T-helper 1 cell treated with Interleukin-12 subunit alpha and Interleukin-12 subunit beta and Interleukin-4 antibody, amounts not matched to agents 30 μg/mL and 1 μg/mL, for 36 hours (primary cell): ENCODE results near the gene CHN2.

Experiments used
- H3K27ac Mint-ChIP-seq: one replicate; pipeline ENCODE4 v1.8.0; 2021; ENCODE audit warnings: mild to moderate bottlenecking, mixed read lengths
- H3K27me3 Mint-ChIP-seq: one replicate; pipeline ENCODE4 v1.8.0; 2021; ENCODE audit warnings: low read depth, mixed read lengths
- H3K36me3 Mint-ChIP-seq: one replicate; pipeline ENCODE4 v1.8.0; 2021; ENCODE audit warnings: low read depth, mixed read lengths
- H3K4me1 Mint-ChIP-seq: one replicate; pipeline ENCODE4 v1.8.0; 2021; ENCODE audit warnings: low read depth, mixed read lengths
- H3K4me3 Mint-ChIP-seq: one replicate; pipeline ENCODE4 v1.8.0; 2021; ENCODE audit warnings: mild to moderate bottlenecking, moderate library complexity, mixed read lengths
- H3K9me3 Mint-ChIP-seq: one replicate; pipeline ENCODE4 v1.8.0; 2021; ENCODE audit warnings: mixed read lengths

Gene CHN2

GRCh38 chr7:29426587-29426986, 232.0 kb downstream of the CHN2 start:
- Mint-ChIP-seq H3K36me3 (no peaks in the 10 kb centered on the region), H3K4me3 (no peak overlapping the region)

DNA sequence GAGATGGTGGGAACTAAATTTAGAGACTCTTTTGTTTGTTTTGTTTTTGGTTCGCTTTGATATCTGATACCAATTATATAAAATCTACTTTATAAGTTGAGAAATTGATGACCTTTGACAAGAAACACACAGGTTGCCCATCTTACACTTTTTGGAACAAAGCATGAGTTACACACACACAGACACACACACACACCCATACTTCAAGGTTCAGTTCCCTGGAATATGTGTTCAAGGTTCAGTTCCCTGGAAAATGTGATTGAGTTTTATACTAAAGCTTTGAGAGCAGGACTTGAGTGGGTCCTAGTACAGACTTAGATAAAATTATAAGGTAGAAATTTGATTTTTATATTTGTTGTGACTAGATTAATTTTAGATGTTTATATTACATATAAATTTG, 234.8 kb downstream of the CHN2 start:
- Mint-ChIP-seq H3K4me1 (peaks cover 2% of the 10 kb centered on the region), H3K36me3 (no peaks in the 10 kb centered on the region), H3K4me3 (no peak overlapping the region), H3K27ac (no peak overlapping the region), H3K27me3 (no peaks in the 10 kb centered on the region), H3K9me3 (no peaks in the 10 kb centered on the region)

More at GRCh38 chr7:29426587-29426986, 232.0 kb downstream of the CHN2 start:
- Mint-ChIP-seq H3K27ac (no peak overlapping the region), H3K27me3 (no peaks in the 10 kb centered on the region), H3K9me3 (no peaks in the 10 kb centered on the region), H3K4me1 (no peaks in the 10 kb centered on the region)

- no peaks in the 10 kb centered on the region for H3K27me3 Mint-ChIP-seq
- no peaks in the 10 kb centered on the region for H3K9me3 Mint-ChIP-seq
- H3K36me3 Mint-ChIP-seq: no peaks in the 10 kb centered on the region
- no peak overlapping the region for H3K4me3 Mint-ChIP-seq
- H3K27ac Mint-ChIP-seq: no peak overlapping the region
- peaks cover 2% of the 10 kb centered on the region for H3K4me1 Mint-ChIP-seq
Measured at GRCh38 chr7:29430279-29430949, 235.8 kb downstream of the CHN2 start.

- Mint-ChIP-seq H3K4me1 (peaks cover 2% of the 10 kb centered on the region), H3K9me3 (no peaks in the 10 kb centered on the region), H3K27me3 (no peaks in the 10 kb centered on the region), H3K4me3 (no peak overlapping the region), H3K36me3 (no peaks in the 10 kb centered on the region), H3K27ac (no peak overlapping the region)
Measured at GRCh38 chr7:29431686-29432085, 237.1 kb downstream of the CHN2 start.

GRCh38 chr7:29432721-29433120, 238.1 kb downstream of the CHN2 start:
- Mint-ChIP-seq H3K36me3 (no peaks in the 10 kb centered on the region), H3K27me3 (no peaks in the 10 kb centered on the region), H3K4me1 (peaks cover 2% of the 10 kb centered on the region), H3K4me3 (no peak overlapping the region), H3K9me3 (no peaks in the 10 kb centered on the region), H3K27ac (no peak overlapping the region)

DNA sequence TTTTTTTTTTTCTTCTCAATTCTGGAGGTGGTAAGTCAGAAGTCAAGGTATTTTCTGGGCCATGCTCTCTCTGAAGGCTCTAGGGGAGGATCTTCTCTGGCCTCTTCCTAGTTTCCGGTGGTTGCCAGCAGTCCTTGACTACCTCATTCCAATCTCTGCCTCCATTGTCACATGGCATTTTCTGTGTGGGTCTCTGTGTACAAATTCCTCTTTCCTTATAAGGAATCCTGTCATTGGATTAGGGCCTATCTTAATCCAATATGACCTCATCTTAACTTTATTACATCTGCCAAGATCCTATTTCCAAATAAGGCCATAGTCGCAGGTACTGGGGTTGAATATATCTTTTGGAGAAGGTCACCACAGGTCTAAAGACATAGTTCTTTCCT, 239.8 kb downstream of the CHN2 start:
- Mint-ChIP-seq H3K4me1 (peaks cover 2% of the 10 kb centered on the region), H3K27ac (no peak overlapping the region), H3K36me3 (no peaks in the 10 kb centered on the region), H3K27me3 (no peaks in the 10 kb centered on the region), H3K4me3 (no peak overlapping the region), H3K9me3 (no peaks in the 10 kb centered on the region)

- Mint-ChIP-seq H3K4me3 (no peak overlapping the region), H3K36me3 (no peaks in the 10 kb centered on the region), H3K27ac (no peak overlapping the region), H3K27me3 (no peaks in the 10 kb centered on the region), H3K9me3 (no peaks in the 10 kb centered on the region), H3K4me1 (peaks cover 2% of the 10 kb centered on the region)
Measured at GRCh38 chr7:29435167-29435566, 240.6 kb downstream of the CHN2 start.

DNA sequence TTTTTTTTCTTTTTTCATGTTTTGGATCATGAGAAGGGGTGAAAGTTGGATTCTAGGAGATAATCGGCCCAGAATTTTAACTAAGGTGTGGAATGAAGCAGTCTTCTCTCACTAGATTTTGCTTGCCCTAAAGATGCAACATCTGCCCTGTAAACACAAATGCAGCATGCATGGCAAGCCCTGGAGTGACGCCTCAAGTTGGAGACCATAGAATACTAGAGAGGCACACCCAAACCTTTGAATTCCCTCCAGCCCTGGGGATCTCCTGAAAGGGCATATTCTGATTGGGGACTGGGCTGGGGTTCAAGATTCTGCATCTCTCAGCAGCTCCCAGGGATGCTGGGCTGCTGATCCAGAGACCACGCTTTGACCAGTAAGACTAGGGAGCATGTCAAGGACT, 241.3 kb downstream of the CHN2 start:
- Mint-ChIP-seq H3K4me1 (peaks cover 2% of the 10 kb centered on the region), H3K27ac (no peak overlapping the region), H3K4me3 (no peak overlapping the region), H3K36me3 (no peaks in the 10 kb centered on the region), H3K9me3 (no peaks in the 10 kb centered on the region), H3K27me3 (no peaks in the 10 kb centered on the region)

- H3K4me3 Mint-ChIP-seq: no peak overlapping the region
Measured at GRCh38 chr7:29442146-29442545, 247.6 kb downstream of the CHN2 start.

GRCh38 chr7:29443552-29443951, 249.0 kb downstream of the CHN2 start:
- Mint-ChIP-seq H3K27me3 (no peaks in the 10 kb centered on the region), H3K4me1 (no peaks in the 10 kb centered on the region), H3K27ac (no peak overlapping the region), H3K36me3 (no peaks in the 10 kb centered on the region), H3K4me3 (no peak overlapping the region), H3K9me3 (no peaks in the 10 kb centered on the region)

More at GRCh38 chr7:29442146-29442545, 247.6 kb downstream of the CHN2 start:
- Mint-ChIP-seq H3K9me3 (no peaks in the 10 kb centered on the region), H3K27me3 (no peaks in the 10 kb centered on the region), H3K4me1 (no peaks in the 10 kb centered on the region), H3K27ac (no peak overlapping the region), H3K36me3 (no peaks in the 10 kb centered on the region)

DNA sequence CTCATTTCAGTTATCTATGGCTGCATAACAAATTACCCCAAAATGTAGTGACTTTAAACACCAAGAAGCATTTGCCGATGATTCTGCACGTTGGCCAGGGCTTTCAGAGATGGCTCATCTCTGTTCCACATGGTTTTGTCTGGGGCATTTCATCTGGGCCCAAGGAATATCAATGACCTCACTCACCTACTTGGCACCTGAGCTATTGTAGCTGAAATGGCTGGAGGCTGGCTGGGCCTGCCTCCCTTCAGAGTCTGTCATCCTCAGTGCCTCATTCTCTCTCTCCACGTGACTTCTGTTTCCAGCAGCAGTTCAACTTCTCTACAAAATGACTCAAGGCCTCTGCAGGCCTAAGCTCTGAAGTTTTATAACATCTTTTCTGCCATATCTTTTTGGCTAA, 249.7 kb downstream of the CHN2 start:
- H3K36me3 Mint-ChIP-seq: no peaks in the 10 kb centered on the region
- H3K4me1 Mint-ChIP-seq: no peaks in the 10 kb centered on the region
- no peak overlapping the region for H3K4me3 Mint-ChIP-seq
- H3K27ac Mint-ChIP-seq: no peak overlapping the region
- H3K27me3 Mint-ChIP-seq: no peaks in the 10 kb centered on the region
- H3K9me3 Mint-ChIP-seq: no peaks in the 10 kb centered on the region

DNA sequence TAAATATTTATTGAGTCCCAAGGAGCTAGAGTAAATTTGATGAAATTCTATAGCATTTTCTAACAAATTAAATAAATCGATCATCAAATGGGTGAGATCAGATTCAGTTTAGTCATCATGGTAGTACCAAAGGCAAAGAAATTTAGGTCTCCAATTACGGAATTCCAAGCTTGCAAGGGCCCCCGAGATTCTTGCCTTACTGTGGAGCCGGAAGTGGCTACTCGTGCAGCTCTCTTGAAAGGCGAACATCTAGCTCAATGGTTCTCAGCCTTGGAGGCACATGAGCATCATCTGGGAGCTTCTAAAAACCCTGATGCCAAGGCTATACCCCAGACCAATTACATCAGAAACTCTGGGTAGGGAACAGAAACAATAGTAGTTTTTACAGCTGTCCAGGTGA, 251.2 kb downstream of the CHN2 start:
- Mint-ChIP-seq H3K9me3 (no peaks in the 10 kb centered on the region), H3K36me3 (no peaks in the 10 kb centered on the region), H3K4me1 (no peaks in the 10 kb centered on the region), H3K27me3 (no peaks in the 10 kb centered on the region), H3K4me3 (no peak overlapping the region), H3K27ac (no peak overlapping the region)

DNA sequence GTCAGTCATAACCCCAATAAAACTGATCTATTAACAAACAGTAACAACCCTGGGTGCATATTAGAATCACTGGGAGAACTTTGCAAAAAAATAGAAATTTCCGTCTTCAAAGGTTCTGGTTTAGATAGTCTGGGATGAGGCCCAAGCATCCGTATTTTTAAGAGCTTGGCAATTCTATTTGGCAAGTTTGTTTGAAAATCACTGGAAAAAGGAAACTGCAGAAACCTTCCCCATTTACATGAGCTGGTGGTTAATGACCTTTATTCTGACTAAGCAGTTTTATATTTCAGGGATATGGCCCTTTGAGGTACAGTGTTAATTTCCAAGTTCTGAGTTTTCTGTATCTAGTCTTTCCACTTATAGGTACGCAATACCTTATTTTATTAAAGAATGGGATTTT, 253.3 kb downstream of the CHN2 start:
- no peak overlapping the region for H3K27ac Mint-ChIP-seq
- H3K36me3 Mint-ChIP-seq: no peaks in the 10 kb centered on the region
- no peaks in the 10 kb centered on the region for H3K27me3 Mint-ChIP-seq
- no peak overlapping the region for H3K4me3 Mint-ChIP-seq
- no peaks in the 10 kb centered on the region for H3K4me1 Mint-ChIP-seq
- no peaks in the 10 kb centered on the region for H3K9me3 Mint-ChIP-seq

- H3K27me3 Mint-ChIP-seq: no peaks in the 10 kb centered on the region
- H3K4me1 Mint-ChIP-seq: no peaks in the 10 kb centered on the region
- no peaks in the 10 kb centered on the region for H3K9me3 Mint-ChIP-seq
- no peak overlapping the region for H3K4me3 Mint-ChIP-seq
- no peaks in the 10 kb centered on the region for H3K36me3 Mint-ChIP-seq
- no peak overlapping the region for H3K27ac Mint-ChIP-seq
Measured at GRCh38 chr7:29449569-29450260, 255.1 kb downstream of the CHN2 start.

DNA sequence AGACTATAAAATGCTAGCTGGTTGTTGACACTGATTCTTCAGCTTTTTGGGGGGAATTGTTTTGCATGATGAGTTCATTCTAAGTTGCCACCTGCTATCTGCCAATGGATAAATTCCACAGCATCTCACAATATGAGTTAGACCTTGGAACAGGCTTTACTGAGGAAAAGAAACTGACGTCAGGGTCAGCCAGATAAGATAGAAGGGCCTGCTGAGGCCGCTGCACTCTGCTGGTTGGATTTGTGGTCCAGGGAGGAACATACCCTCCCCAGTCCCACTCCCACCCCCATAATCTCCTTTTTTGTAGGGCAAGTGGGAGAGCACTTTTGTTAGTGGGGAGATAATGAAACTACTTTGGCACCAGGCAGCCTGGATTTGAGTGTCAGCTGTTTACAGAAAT, 258.4 kb downstream of the CHN2 start:
- Mint-ChIP-seq H3K4me3 (no peak overlapping the region), H3K4me1 (no peaks in the 10 kb centered on the region), H3K9me3 (no peaks in the 10 kb centered on the region), H3K27me3 (no peaks in the 10 kb centered on the region), H3K27ac (no peak overlapping the region), H3K36me3 (no peaks in the 10 kb centered on the region)
